ENCODE results near the gene CHERP.
"Not testable (repeated sequence)": the region's sequence is repeated elsewhere in the genome, so short reads cannot be mapped to it uniquely, and the experiment has no call there.

CHERP gene

DNA sequence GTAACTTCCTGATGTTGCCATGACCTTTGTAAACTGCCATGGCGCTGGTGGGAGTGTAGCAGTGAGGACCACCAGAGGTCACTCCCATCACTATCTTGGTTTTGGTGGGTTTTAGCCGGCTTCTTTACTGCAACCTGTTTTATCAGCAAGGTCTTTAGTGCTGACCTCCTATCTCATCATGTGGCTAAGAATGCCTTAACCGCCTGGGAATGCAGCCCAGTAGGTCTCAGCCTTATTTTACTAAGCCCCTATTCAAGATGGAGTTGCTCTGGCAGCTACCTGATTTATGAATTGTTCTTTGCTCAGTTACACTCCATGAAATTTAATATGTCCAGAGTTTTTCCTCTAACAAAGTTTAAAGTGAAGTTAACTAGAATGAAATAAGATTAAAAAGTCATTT lies 65.8 kb downstream of the CHERP start:
- DNase-seq (ENCODE audit: low read depth) = no peak

DNA sequence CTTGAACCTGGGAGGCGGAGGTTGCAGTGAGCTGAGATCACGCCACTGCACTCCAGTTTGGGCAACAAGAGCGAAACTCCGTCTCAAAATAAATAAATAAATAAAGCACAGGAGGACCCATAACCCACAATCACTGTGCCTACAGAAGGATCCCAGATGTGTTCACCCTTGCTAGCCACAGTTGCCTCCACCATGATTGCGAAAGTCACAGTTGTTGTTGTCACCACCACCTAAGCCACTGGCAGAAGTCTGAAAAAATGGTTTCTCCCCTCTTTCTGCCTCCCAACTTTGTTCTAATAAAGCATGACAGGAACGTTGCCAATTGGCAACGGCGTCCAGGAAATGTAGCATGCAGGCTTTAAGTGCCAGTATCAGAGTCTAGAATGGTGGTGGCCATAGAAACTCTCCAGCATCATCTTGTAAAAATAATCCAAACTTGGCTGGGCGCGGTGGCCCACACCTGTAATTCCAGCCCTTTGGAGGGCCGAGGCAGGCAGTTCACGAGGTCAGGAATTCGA lies 68.3 kb downstream of the CHERP start:
- no peak for DNase-seq (ENCODE audit: low read depth)

DNA sequence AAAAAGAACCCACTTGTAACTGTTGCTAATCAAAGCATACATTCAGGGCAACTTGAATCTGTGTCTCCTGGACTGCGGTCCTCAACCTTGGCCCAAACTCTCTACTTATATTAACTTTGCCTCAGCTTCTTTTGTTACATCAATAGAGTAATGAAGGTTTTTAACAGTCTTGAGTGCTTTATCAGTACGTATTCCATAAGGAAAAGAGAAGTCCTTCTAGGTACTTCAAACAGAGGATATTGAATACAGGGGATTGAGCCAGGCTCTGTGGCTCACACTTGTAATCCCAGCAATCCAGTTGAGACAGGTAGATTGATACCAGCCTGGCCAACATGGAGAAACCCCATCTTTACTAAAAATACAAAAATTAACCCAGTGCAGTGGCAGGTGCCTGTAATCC lies 69.2 kb downstream of the CHERP start:
- no peak for DNase-seq (ENCODE audit: low read depth)

DNA sequence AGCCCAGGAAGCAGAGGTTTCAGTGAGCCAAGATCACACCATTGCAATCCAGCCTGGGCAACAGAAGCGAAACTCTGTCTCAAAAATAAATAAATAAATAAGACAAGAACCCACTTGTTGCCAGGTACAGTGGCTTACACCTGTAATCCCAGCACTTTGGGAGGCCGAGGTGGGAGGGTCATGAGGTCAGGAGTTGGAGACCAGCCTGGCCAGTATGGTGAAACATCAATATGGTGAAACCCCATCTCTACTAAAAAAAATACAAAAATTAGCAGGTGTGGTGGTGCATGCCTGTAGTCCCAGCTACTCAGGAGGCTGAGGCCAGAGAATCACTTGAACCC lies 69.7 kb downstream of the CHERP start:
- not testable (repeated sequence) for DNase-seq (ENCODE audit: low read depth)

DNA sequence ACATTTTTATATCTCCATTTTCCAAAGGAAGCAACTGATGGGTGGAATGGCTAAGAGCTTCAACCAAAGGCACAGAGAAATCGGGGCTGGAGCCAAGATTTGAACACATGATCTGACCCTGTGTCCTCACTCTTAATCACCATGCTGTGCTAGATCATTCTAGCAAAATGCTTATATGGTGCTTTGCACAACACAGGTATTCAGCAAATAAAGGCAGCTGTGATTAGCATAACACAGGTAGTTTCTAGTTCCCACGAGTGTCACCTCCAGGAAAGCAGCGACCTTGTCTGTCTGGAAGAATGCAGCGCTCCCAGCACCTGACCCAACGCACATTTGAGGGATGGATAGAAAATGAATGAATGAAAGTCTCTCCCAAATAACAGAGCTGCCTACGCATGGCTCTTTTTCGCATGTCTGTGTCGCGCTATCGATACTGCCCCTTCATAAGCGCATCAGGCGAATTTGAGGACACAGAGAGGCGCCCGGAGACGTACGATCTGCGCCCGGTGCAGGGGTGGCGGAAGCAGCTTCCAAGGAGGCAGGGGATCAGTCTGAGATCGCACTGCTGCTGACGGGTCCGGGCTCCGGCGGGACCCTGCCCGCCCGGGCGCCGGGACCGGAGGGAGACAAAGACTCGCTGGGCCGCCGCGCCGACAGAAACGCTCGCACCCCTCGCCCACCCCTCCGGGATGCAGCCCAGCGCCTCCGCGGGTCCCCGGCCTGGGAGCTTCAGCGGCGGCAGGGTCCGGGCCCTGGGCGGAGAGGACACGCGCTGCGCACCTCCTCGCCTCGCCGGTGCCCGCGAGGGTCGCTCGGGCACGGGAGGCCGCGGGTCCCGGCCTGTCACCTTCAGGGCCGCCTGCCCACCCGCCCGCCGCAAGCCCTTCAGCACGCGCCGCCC lies 71.1 kb downstream of the CHERP start:
- no peak for DNase-seq (ENCODE audit: low read depth)

DNA sequence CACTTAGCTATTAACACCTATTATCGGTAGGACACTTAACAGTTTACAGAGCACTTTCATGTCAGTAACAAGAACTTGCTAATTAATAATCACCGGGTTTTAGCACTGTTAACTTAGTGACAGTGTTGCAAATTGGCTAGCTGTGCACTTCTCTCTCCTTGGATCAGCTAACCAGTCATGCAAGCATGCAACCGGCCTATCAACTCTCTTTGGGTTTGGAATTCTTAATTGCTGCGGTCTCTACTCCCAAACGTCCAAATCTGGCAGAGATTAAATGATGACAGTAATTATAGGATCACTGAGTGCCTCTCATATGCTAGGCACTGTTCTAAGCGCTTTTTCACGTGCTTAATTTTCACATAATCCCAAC lies 71.7 kb downstream of the CHERP start:
- DNase-seq (ENCODE audit: low read depth) = no peak
